ENCODE results near the gene HOMER3.

The HOMER3 gene

DNA sequence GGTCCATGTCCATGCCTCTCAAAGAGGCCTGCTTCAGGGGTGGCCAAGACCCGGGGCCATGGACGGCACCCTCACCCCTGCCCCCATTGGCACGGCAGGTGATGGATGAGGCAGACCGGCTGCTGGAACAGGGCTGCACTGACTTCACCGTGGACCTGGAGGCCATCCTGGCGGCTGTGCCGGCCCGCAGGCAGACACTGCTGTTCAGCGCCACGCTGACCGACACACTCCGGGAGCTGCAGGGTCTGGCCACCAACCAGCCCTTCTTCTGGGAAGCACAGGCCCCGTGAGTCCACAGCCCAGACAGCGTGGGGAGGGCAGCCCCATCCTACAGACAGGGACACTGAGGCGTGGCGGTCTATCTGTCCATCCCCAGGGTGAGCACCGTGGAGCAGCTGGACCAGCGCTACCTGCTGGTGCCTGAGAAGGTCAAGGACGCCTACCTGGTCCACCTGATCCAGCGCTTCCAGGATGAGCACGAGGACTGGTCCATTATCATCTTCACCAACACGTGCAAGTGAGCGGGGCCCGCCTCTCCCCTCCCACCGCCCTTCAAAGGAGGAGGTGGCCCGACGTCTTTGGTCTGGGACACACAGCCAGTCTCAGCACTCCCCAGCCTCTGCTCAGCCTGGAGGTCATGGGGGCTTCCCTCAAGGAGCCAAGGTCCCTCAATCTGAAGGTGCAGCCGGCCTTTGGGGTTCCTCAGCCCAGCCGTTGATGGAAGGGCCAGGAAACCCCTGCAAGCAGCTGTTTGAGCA, 18.6 kb downstream of the HOMER3 start:
- H3K9me2 ChIP-seq (ENCODE audit: low read depth, low read length), result no peaks in the 10 kb centered on the region
- no peak overlapping the region for H3K9ac ChIP-seq (ENCODE audit: low read length)
- H3F3A ChIP-seq (ENCODE audit: insufficient read depth, low read length), result no peaks in the 10 kb centered on the region
- peaks cover 25% of the 10 kb centered on the region for H3K4me1 ChIP-seq (ENCODE audit: insufficient read depth, low read length, severe bottlenecking)
- no peak overlapping the region for H3K4me2 ChIP-seq (ENCODE audit: low read length)
- H2AFZ ChIP-seq (ENCODE audit: low read length), result no peak overlapping the region
- H3K4me3 ChIP-seq (ENCODE audit: low read depth, low read length, poor library complexity, severe bottlenecking), result no peak overlapping the region
- H3K9me3 ChIP-seq (ENCODE audit: low read length), result no peaks in the 10 kb centered on the region
- no peak for TF ChIP-seq EZH2 (IDR thresholded peaks at IDR 0.05; ENCODE audit: borderline replicate concordance, low read length)
- TF ChIP-seq, protein P1, sequence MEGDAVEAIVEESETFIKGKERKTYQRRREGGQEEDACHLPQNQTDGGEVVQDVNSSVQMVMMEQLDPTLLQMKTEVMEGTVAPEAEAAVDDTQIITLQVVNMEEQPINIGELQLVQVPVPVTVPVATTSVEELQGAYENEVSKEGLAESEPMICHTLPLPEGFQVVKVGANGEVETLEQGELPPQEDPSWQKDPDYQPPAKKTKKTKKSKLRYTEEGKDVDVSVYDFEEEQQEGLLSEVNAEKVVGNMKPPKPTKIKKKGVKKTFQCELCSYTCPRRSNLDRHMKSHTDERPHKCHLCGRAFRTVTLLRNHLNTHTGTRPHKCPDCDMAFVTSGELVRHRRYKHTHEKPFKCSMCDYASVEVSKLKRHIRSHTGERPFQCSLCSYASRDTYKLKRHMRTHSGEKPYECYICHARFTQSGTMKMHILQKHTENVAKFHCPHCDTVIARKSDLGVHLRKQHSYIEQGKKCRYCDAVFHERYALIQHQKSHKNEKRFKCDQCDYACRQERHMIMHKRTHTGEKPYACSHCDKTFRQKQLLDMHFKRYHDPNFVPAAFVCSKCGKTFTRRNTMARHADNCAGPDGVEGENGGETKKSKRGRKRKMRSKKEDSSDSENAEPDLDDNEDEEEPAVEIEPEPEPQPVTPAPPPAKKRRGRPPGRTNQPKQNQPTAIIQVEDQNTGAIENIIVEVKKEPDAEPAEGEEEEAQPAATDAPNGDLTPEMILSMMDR (IDR thresholded peaks at IDR 0.05; ENCODE audit: low read length), result no peak
- no peaks in the 10 kb centered on the region for H4K20me1 ChIP-seq (ENCODE audit: insufficient read depth, low read length)
- H3K79me2 ChIP-seq (ENCODE audit: insufficient read depth, low read length), result peaks cover 10% of the 10 kb centered on the region
- H3K27ac ChIP-seq (ENCODE audit: low read depth, low read length, poor library complexity, severe bottlenecking), result no peak overlapping the region
- peaks cover 55% of the 10 kb centered on the region for H3K36me3 ChIP-seq (ENCODE audit: insufficient read depth, low read length)
- H3K27me3 ChIP-seq (ENCODE audit: insufficient read depth, low read length), result no peaks in the 10 kb centered on the region

DNA sequence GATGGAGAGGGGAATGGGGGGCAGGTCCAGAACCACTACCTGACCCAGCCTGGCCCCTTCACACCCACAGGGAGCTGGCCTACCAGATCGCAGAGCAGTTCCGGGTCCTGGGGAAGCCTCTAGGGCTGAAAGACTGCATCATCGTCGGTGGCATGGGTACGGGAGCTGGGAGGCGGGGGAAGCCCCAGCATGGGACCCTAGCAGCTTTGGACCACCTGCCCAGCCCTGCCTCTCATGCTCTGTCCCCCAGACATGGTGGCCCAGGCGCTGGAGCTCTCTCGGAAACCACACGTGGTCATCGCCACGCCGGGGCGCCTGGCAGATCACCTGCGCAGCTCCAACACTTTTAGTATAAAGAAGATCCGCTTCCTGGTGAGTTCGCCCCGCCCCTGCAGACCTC, 19.4 kb downstream of the HOMER3 start:
- H3K27ac ChIP-seq (ENCODE audit: low read depth, low read length, poor library complexity, severe bottlenecking), result no peak overlapping the region
- H3K4me2 ChIP-seq (ENCODE audit: low read length), result no peak overlapping the region
- H3F3A ChIP-seq (ENCODE audit: insufficient read depth, low read length), result no peaks in the 10 kb centered on the region
- H3K4me1 ChIP-seq (ENCODE audit: insufficient read depth, low read length, severe bottlenecking), result peaks cover 31% of the 10 kb centered on the region
- H2AFZ ChIP-seq (ENCODE audit: low read length), result no peak overlapping the region
- no peaks in the 10 kb centered on the region for H3K27me3 ChIP-seq (ENCODE audit: insufficient read depth, low read length)
- H3K9ac ChIP-seq (ENCODE audit: low read length), result no peak overlapping the region
- H4K20me1 ChIP-seq (ENCODE audit: insufficient read depth, low read length), result no peaks in the 10 kb centered on the region
- H3K79me2 ChIP-seq (ENCODE audit: insufficient read depth, low read length), result peaks cover 13% of the 10 kb centered on the region
- TF ChIP-seq, protein P1 (IDR thresholded peaks at IDR 0.05; ENCODE audit: low read length), result no peak
- TF ChIP-seq EZH2 (IDR thresholded peaks at IDR 0.05; ENCODE audit: borderline replicate concordance, low read length), result no peak
- H3K4me3 ChIP-seq (ENCODE audit: low read depth, low read length, poor library complexity, severe bottlenecking), result no peak overlapping the region
- H3K9me3 ChIP-seq (ENCODE audit: low read length), result no peaks in the 10 kb centered on the region
- H3K9me2 ChIP-seq (ENCODE audit: low read depth, low read length), result no peaks in the 10 kb centered on the region
- H3K36me3 ChIP-seq (ENCODE audit: insufficient read depth, low read length), result peaks cover 49% of the 10 kb centered on the region

DNA sequence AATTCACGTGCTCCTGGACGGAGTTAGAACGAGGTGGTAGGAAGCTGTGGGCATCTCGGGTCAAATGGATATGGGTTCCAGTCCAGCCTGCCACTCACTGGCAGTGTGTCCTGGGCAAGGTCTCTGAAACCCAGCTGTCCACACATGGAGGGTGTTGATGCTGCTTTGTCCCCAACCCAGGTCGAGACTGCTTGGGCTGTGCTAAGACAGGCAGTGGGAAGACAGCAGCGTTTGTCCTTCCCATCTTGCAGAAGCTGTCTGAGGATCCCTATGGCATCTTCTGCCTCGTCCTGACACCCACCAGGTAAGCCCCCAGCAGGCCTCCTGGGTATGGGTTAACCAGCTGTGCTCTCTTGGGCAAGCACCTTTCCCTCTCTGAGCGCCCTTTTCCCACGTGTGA, 20.6 kb downstream of the HOMER3 start:
- peak overlapping the region; percentile 94 for H3K4me3 ChIP-seq (ENCODE audit: low read depth, low read length, poor library complexity, severe bottlenecking)
- H3K79me2 ChIP-seq (ENCODE audit: insufficient read depth, low read length), result peaks cover 14% of the 10 kb centered on the region
- H3K9me3 ChIP-seq (ENCODE audit: low read length), result no peaks in the 10 kb centered on the region
- H3K36me3 ChIP-seq (ENCODE audit: insufficient read depth, low read length), result peaks cover 41% of the 10 kb centered on the region
- no peak for TF ChIP-seq EZH2 (IDR thresholded peaks at IDR 0.05; ENCODE audit: borderline replicate concordance, low read length)
- no peaks in the 10 kb centered on the region for H4K20me1 ChIP-seq (ENCODE audit: insufficient read depth, low read length)
- peak overlapping the region; percentile 90 for H3K4me2 ChIP-seq (ENCODE audit: low read length)
- no peaks in the 10 kb centered on the region for H3F3A ChIP-seq (ENCODE audit: insufficient read depth, low read length)
- H3K4me1 ChIP-seq (ENCODE audit: insufficient read depth, low read length, severe bottlenecking), result peaks cover 31% of the 10 kb centered on the region
- no peak overlapping the region for H2AFZ ChIP-seq (ENCODE audit: low read length)
- H3K9me2 ChIP-seq (ENCODE audit: low read depth, low read length), result no peaks in the 10 kb centered on the region
- H3K27me3 ChIP-seq (ENCODE audit: insufficient read depth, low read length), result no peaks in the 10 kb centered on the region
- no peak overlapping the region for H3K27ac ChIP-seq (ENCODE audit: low read depth, low read length, poor library complexity, severe bottlenecking)
- peak overlapping the region; percentile 87 for H3K9ac ChIP-seq (ENCODE audit: low read length)

DNA sequence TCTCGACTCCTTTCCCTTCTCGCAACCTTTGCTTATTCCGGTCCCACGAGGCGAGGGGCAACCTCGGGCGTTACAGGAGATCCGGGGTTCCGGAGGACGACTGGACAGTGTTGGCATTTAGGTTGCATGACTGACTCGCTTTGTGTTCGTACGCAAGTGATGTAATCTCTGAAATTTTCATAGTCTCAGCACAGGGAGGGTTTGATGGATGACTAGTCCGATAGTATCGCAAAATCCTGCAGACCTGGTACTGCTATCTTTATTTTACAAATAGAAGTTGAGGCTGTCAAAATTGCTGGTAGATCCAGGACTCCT, 21.2 kb downstream of the HOMER3 start:
- H3K4me1 ChIP-seq (ENCODE audit: insufficient read depth, low read length, severe bottlenecking), result peaks cover 31% of the 10 kb centered on the region
- H3K9me3 ChIP-seq (ENCODE audit: low read length), result no peaks in the 10 kb centered on the region
- H3K4me3 ChIP-seq (ENCODE audit: low read depth, low read length, poor library complexity, severe bottlenecking), result peak overlapping the region; percentile 94
- peaks cover 45% of the 10 kb centered on the region for H3K36me3 ChIP-seq (ENCODE audit: insufficient read depth, low read length)
- H3F3A ChIP-seq (ENCODE audit: insufficient read depth, low read length), result no peaks in the 10 kb centered on the region
- no peaks in the 10 kb centered on the region for H3K27me3 ChIP-seq (ENCODE audit: insufficient read depth, low read length)
- H4K20me1 ChIP-seq (ENCODE audit: insufficient read depth, low read length), result no peaks in the 10 kb centered on the region
- no peak overlapping the region for H2AFZ ChIP-seq (ENCODE audit: low read length)
- TF ChIP-seq EZH2 (IDR thresholded peaks at IDR 0.05; ENCODE audit: borderline replicate concordance, low read length), result no peak
- TF ChIP-seq, protein P1 (IDR thresholded peaks at IDR 0.05; ENCODE audit: low read length), result no peak
- H3K27ac ChIP-seq (ENCODE audit: low read depth, low read length, poor library complexity, severe bottlenecking), result no peak overlapping the region
- H3K9ac ChIP-seq (ENCODE audit: low read length), result peak overlapping the region; percentile 87
- peaks cover 19% of the 10 kb centered on the region for H3K79me2 ChIP-seq (ENCODE audit: insufficient read depth, low read length)
- H3K4me2 ChIP-seq (ENCODE audit: low read length), result peak overlapping the region; percentile 90
- H3K9me2 ChIP-seq (ENCODE audit: low read depth, low read length), result no peaks in the 10 kb centered on the region

All from OCI-LY1 (cell line).